Activated CD4-positive, alpha-beta memory T cell treated with anti-CD3 and anti-CD28 coated beads for 36 hours (primary cell): ENCODE measurements around the gene LRRC28. TPM values are rescaled to one million over a fixed set of nuclear protein-coding genes. Genes with fewer than 3 reads are reported as not detected.

Experiments used
- CTCF ChIA-PET: fragments of 350-600 bp; sonication (Branson Sonifier 250); formaldehyde crosslinking; loops from one replicate; lab custom pipeline; 2021; ENCODE audit warnings: antibody characterized with exemption, inconsistent platforms; lab: Charles Lee
- POLR2A ChIA-PET: fragments of 350-600 bp; sonication (Branson Sonifier 250); formaldehyde crosslinking; loops from one replicate; lab custom pipeline; 2021; ENCODE audit warnings: antibody characterized with exemption; lab: Charles Lee
- DNase-seq: peaks from one replicate; pipeline ENCODE4 v3.0.0-alpha.2; 2020
- H3K27ac Mint-ChIP-seq: one replicate; pipeline ENCODE4 v1.8.0; 2021; ENCODE audit warnings: mixed read lengths
- H3K27me3 Mint-ChIP-seq: one replicate; pipeline ENCODE4 v1.8.0; 2021; ENCODE audit warnings: mixed read lengths
- H3K36me3 Mint-ChIP-seq: one replicate; pipeline ENCODE4 v1.8.0; 2021; ENCODE audit warnings: mixed read lengths
- H3K4me1 Mint-ChIP-seq: one replicate; pipeline ENCODE4 v1.8.0; 2021; ENCODE audit warnings: low read depth, mixed read lengths
- H3K4me3 Mint-ChIP-seq: one replicate; pipeline ENCODE4 v1.8.0; 2021; ENCODE audit warnings: mild to moderate bottlenecking, mixed read lengths
- H3K9me3 Mint-ChIP-seq: one replicate; pipeline ENCODE4 v1.8.0; 2021; ENCODE audit warnings: mixed read lengths
- intact Hi-C: fragments of 100-400 bp; cut with micrococcal nuclease; formaldehyde crosslinking; loops from one replicate; pipeline ENCODE4 v1.15.1; 2023
- total RNA-seq, 2 experiments: library from RNA; stranded (reverse); gene quantifications; one replicate each; pipeline ENCODE4 v1.2.3, GENCODE V29; 2021

LRRC28 gene
- total RNA-seq, 2 experiments from 2014 or later = 21.5 to 22.6 TPM

DNA sequence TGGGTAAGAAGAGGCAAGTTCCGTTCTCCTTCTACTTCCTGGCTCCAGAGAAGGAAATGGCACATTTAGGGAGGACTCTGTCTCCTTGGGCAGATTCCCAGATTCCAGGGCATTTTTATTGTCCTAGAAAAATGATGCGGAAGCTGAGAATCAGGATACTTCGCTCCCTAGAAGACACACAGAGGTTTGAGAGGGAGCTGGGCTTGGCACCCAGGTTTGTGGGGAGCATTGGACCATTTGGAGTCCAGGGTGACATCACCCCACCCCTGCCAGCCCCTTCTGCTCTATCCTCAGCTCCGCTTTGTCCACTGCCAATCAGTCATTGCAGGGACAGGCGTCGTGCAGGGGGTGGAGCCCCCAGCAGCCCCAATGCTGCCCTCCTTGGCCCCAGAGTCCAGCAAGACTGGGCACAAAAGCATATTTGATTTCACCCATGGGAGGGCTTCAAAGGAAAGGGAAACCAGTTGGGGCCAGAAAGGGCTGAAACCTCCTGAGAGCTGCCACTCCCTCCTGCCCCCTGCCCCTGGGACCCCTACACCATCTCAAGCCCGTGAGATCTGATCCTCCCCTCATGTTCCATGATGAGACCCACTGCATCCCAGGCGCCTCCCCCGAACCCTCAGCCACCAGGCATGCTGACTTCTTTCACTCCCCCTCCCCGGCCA lies 184.7 kb downstream of the LRRC28 start:
- no peak for DNase-seq
- H3K9me3 Mint-ChIP-seq = no peaks in the 10 kb centered on the region
- no peaks in the 10 kb centered on the region for H3K27me3 Mint-ChIP-seq
- H3K4me3 Mint-ChIP-seq = no peak overlapping the region
- CTCF ChIA-PET = no interaction called here
- peaks cover 20% of the 10 kb centered on the region for H3K4me1 Mint-ChIP-seq
- no peak overlapping the region for H3K27ac Mint-ChIP-seq
- H3K36me3 Mint-ChIP-seq = no peaks in the 10 kb centered on the region
- POLR2A ChIA-PET = no interaction called here
- intact Hi-C loops = no loop called here

DNA sequence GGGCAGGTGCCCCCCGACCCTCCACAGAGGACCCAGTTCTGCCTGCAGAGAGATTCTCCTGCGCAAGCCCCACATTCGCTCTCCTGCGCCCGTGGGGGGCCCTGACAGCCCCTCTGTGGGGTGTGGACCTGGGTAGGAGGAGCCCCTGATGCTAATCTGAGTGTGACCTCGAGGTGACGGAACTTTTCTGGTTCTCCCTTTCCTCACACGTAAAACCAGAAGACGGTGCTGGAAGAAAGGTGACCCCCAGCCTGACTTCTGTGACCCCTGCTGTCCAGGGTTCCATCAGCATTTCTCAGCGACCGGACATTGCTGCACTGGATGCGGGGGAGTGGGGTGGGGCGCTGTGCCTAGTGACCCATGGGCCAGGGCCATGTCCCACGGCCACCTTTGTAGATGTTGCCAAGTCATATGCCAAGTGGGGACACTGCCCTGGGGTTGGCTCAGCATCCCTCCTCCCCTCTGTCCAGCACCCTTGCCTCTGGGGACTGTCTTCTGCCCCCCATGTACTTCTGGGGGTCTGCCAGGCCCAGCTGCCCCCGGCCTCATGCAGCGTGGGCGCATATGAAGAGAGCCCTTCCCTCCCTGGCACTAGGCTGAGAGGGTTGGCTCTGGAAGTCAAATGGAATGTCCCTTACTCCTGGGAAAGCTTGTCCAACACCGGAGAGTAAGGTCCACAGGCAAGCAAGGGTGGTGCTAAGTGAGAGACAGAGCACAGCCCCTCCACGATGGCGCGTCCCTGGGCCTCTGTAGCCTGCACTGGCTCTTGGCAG lies 185.4 kb downstream of the LRRC28 start:
- Mint-ChIP-seq H3K4me3 (no peak overlapping the region), H3K9me3 (no peaks in the 10 kb centered on the region), H3K27me3 (no peaks in the 10 kb centered on the region), H3K36me3 (no peaks in the 10 kb centered on the region), H3K27ac (no peak overlapping the region), H3K4me1 (peaks cover 21% of the 10 kb centered on the region)
- CTCF ChIA-PET = no interaction called here
- no peak for DNase-seq
- intact Hi-C loops = no loop called here
- POLR2A ChIA-PET = no interaction called here

DNA sequence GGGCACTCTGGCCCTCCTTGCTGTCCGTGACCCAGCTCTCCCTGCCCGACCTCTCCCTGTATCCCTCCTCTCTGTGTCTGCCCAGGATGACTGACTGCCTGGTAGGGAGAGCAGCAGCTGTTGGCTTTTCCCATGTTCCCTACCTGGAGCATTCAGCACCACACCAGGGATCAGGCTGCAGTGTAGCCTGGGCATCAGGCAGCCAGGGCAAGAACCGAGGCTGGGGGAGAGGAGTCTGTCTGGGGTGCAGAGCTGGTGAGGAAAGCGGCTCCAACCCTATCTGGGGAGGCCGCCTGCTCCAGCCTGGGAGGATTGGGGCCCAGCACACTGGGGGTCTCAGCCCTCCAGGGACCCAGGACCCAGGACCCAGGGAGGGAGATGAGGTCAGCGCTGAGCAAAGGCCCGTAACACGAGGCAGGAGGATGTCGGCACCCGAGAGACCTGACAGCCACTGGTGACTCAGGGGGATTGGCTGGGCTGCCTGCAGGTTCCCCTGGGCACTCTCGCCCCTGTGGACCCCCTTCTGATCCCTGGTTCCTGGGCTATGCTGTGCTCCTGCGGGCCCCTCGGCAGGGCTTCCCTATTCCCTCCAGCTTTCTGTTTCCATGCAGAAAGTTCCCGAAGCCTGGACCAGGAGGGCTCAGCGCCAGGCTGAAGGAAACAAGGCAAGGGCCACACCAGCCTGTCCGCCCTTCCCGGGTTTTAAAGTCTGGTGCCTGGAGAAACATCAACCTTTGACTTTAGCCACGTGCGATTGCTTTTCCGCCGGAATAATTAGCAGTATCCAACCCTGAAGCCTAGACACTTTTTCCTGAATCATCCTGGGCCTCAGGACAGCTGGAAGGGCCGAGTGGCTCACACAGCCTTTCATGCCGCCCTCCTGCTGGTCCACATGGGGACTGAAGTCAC lies 186.3 kb downstream of the LRRC28 start:
- CTCF ChIA-PET = no interaction called here
- H3K4me3 Mint-ChIP-seq = no peak overlapping the region

DNA sequence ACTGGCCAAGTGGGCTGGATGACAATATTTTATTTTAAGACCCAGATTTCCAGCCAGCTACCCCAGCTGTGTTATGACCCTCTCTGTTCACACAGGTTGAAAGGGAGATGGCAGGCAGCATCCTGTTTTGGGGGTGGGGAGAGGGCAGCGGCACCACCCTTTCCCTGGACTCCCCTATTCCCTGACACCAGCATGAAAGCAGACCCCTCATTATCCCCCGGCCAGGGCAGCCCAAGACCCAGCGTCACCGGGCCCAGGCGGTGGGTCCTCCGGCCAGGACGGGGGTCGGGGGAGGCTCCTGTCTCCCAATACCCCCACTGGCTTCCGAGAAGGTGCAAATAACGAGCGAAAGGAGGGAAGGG lies 186.9 kb downstream of the LRRC28 start:
- Mint-ChIP-seq H3K4me1 (peaks cover 26% of the 10 kb centered on the region), H3K27me3 (no peaks in the 10 kb centered on the region), H3K36me3 (no peaks in the 10 kb centered on the region), H3K27ac (no peak overlapping the region), H3K9me3 (no peaks in the 10 kb centered on the region), H3K4me3 (no peak overlapping the region)
- no peak for DNase-seq
- CTCF ChIA-PET = no interaction called here
- intact Hi-C loops = no loop called here
- POLR2A ChIA-PET = no interaction called here

More for the DNA sequence above, 186.3 kb downstream of the LRRC28 start:
- DNase-seq = no peak
- Mint-ChIP-seq H3K9me3 (no peaks in the 10 kb centered on the region), H3K36me3 (no peaks in the 10 kb centered on the region), H3K4me1 (peaks cover 23% of the 10 kb centered on the region), H3K27me3 (no peaks in the 10 kb centered on the region), H3K27ac (no peak overlapping the region)
- intact Hi-C loops = no loop called here
- POLR2A ChIA-PET = no interaction called here

DNA sequence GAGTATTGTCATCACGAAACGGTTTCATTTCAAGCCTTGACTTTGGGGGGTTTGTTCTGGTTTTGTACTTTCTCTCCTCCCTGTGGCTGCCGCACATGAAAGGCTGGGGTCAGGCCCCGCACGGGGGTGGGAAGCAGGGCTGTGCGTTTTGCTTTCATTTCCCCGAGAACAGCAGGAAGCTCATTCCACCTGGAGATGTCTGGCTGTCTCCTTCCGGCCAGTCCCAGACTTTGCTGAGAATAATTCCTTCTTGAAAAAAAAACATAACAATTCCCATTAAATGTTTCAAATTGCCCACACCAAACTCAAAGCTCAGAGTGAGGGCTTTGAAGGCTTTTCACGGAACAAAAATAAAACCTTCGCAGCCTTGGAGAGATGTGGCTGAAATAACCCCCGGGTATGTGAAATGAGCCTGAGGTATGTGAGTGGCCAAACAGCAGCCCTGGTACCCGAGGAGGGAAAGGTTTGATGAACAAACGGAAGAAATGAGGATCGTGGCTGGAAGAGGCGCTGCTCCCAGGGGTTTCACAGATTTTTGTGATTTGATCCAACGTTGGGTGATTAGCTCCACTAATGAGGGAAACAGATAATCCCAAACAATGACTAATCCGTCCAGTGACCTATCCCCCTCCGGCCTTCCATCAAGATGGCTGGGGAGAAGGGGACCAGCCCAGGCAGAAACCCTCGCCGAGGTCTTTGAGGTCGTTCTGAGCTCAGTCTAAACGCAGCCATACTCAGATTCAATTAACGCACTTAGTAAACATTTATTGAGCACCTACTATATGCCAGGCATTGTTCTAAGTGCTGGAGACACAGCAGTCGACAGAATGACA lies 187.6 kb downstream of the LRRC28 start:
- POLR2A ChIA-PET = no interaction called here
- DNase-seq = no peak
- Mint-ChIP-seq H3K9me3 (no peaks in the 10 kb centered on the region), H3K4me1 (peaks cover 26% of the 10 kb centered on the region), H3K36me3 (no peaks in the 10 kb centered on the region), H3K27me3 (no peaks in the 10 kb centered on the region), H3K27ac (no peak overlapping the region), H3K4me3 (no peak overlapping the region)
- intact Hi-C loops = no loop called here
- CTCF ChIA-PET = interaction anchor here (0.7 kb wide), 1 partner anchor 10 kb away, joined by 3 read pairs; no protein-coding TSS in a partner anchor

DNA sequence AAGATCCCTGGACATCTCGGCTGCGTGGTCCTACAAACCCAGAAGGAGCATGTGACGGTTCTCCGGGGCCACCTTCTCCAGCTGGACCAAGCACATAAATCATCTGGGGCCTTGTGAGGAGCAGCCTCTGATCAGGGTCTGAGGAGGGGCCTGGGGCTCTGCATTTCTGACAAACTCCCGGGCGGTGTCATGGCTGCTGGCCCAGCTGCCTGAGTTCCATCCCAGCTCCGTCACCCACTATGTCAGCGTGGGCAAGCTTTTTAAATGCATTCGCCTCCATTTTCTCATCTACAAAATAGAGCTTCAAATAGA lies 188.2 kb downstream of the LRRC28 start:
- H3K9me3 Mint-ChIP-seq = no peaks in the 10 kb centered on the region
- H3K27me3 Mint-ChIP-seq = no peaks in the 10 kb centered on the region
- H3K4me1 Mint-ChIP-seq = peaks cover 24% of the 10 kb centered on the region
- no peaks in the 10 kb centered on the region for H3K36me3 Mint-ChIP-seq
- H3K27ac Mint-ChIP-seq = no peak overlapping the region
- DNase-seq = no peak
- intact Hi-C loops = no loop called here
- no peak overlapping the region for H3K4me3 Mint-ChIP-seq
- POLR2A ChIA-PET = no interaction called here
- CTCF ChIA-PET = no interaction called here

DNA sequence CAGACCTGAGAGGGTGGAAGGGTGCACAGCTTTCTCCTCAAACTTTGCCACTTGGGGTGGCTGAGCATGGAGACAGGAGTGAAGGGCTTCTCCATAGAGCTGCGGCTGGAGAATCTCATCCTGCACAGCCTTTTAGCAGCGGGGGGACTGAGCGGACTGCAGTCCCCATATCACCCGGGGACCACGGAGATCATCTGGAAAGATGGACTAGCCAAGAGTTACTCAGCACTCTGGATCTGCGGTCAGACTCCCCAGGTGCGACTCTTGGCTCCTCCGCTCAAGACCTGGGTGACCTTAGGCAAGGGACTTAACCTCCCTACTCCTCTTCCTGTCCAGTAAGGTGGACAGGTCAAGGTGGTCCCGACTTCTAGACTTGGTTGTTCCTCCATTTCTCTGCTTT lies 188.7 kb downstream of the LRRC28 start:
- no peaks in the 10 kb centered on the region for H3K27me3 Mint-ChIP-seq
- CTCF ChIA-PET = no interaction called here
- no peak for DNase-seq
- no peak overlapping the region for H3K4me3 Mint-ChIP-seq
- intact Hi-C loops = loop anchor here (5.0 kb wide), 1 partner anchor 127 kb away; the partner anchor contains the start of gene MEF2A
- H3K4me1 Mint-ChIP-seq = peaks cover 24% of the 10 kb centered on the region
- no peaks in the 10 kb centered on the region for H3K9me3 Mint-ChIP-seq
- no peaks in the 10 kb centered on the region for H3K36me3 Mint-ChIP-seq
- no peak overlapping the region for H3K27ac Mint-ChIP-seq
- POLR2A ChIA-PET = no interaction called here

Other genes starting within 250 kb of the LRRC28 start
- gene PGPEP1L, start 243.7 kb upstream of the LRRC28 start, total RNA-seq = not detected
- gene SYNM, start 146.4 kb upstream of the LRRC28 start, total RNA-seq = 1 to 10 TPM; 2.6 to 2.7 TPM
- 1 to 10 TPM; 2.8 to 4.1 TPM for gene TTC23, start 1.9 kb upstream of the LRRC28 start, total RNA-seq